Endothelial cell (in vitro differentiated cells): ENCODE measurements around the gene PRSS48. TPM values are rescaled to one million over a fixed set of nuclear protein-coding genes. Genes with fewer than 3 reads are reported as not detected.

Experiments
- DNase-seq: peaks from one replicate; pipeline ENCODE4 v3.0.0; 2021; ENCODE audit warnings: low spot score
- H3K27ac Mint-ChIP-seq: one replicate; pipeline ENCODE4 v1.8.0; 2021; ENCODE audit warnings: mixed read lengths, inconsistent platforms; ENCODE audit not compliant: unreplicated experiment
- H3K27me3 Mint-ChIP-seq: one replicate; pipeline ENCODE4 v1.8.0; 2021; ENCODE audit warnings: mild to moderate bottlenecking, moderate library complexity, mixed read lengths, inconsistent platforms; ENCODE audit not compliant: unreplicated experiment
- H3K36me3 Mint-ChIP-seq: one replicate; pipeline ENCODE4 v1.8.0; 2021; ENCODE audit warnings: mild to moderate bottlenecking, low read depth, mixed read lengths, inconsistent platforms; ENCODE audit not compliant: unreplicated experiment
- H3K4me1 Mint-ChIP-seq: one replicate; pipeline ENCODE4 v1.8.0; 2021; ENCODE audit warnings: mild to moderate bottlenecking, mixed read lengths, inconsistent platforms; ENCODE audit not compliant: unreplicated experiment
- H3K4me3 Mint-ChIP-seq: one replicate; pipeline ENCODE4 v1.8.0; 2021; ENCODE audit warnings: mild to moderate bottlenecking, mixed read lengths, inconsistent platforms; ENCODE audit not compliant: unreplicated experiment
- H3K9me3 Mint-ChIP-seq: one replicate; pipeline ENCODE4 v1.8.0; 2021; ENCODE audit warnings: mixed read lengths, inconsistent platforms; ENCODE audit not compliant: unreplicated experiment
- CTCF ChIP-seq: fragments of 200-600 bp; sonication (generic); IDR thresholded peaks from one replicate; pipeline ENCODE4 v1.5.0; 2021; ENCODE audit warnings: antibody characterized with exemption; ENCODE audit not compliant: unreplicated experiment
- total RNA-seq: library from RNA; stranded (reverse); fragmentation: NEBNext Ultra II Directional; extraction: Animal tissue kit (Norgen Biotek cat#: 25700); gene quantifications from one replicate; pipeline ENCODE4 v1.2.1, GENCODE V29; 2021; ENCODE audit not compliant: unreplicated experiment

The PRSS48 gene
- total RNA-seq, 1 donor from 2014 or later = not detected

GRCh38 chr4:151314010-151314355 is 37.0 kb downstream of the PRSS48 start:
- no peak for DNase-seq
- H3K4me3 Mint-ChIP-seq = no peak overlapping the region
- no peak overlapping the region for H3K27ac Mint-ChIP-seq

GRCh38 chr4:151314479-151314878 is 37.5 kb downstream of the PRSS48 start:
- Mint-ChIP-seq H3K27ac (no peak overlapping the region), H3K36me3 (peaks cover 3% of the 10 kb centered on the region), H3K4me1 (peaks cover 34% of the 10 kb centered on the region), H3K27me3 (no peaks in the 10 kb centered on the region), H3K4me3 (no peak overlapping the region), H3K9me3 (no peaks in the 10 kb centered on the region)
- no peak for DNase-seq
- TF ChIP-seq CTCF = no peak

More at GRCh38 chr4:151314010-151314355, 37.0 kb downstream of the PRSS48 start:
- no peaks in the 10 kb centered on the region for H3K9me3 Mint-ChIP-seq
- TF ChIP-seq CTCF = no peak
- peaks cover 34% of the 10 kb centered on the region for H3K4me1 Mint-ChIP-seq
- no peaks in the 10 kb centered on the region for H3K27me3 Mint-ChIP-seq
- peaks cover 4% of the 10 kb centered on the region for H3K36me3 Mint-ChIP-seq

DNA sequence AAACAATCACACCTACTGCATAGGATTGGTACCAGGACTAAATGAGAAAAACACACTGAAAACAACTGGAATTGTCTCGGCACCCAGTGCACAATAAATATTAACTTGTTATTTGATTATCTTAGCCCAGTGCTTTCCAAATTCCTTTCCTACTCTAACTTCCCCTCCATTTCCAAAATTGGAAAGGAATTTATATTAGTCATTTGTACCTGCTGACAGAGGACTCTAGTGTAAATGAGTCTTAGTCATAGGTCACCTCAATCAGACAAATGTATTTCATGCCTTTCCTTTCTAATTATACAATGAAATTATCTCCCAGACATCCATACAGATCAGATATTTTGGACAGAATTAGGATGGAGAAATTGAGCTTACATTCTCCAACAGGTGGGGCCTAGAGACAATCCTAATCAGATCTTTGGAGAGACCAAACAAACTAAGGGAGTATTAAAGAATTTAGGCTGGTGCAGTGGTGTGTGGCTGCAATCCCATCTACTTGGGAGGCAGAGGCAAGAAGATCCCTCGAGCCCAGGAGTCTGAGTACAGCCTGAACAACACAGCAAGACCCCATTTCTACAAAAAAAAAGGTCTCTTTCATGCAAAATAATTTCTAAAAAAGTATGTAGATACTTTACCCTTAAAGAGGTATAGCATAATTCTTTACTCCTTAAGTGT is 38.4 kb downstream of the PRSS48 start:
- Mint-ChIP-seq H3K4me3 (no peak overlapping the region), H3K36me3 (peaks cover 3% of the 10 kb centered on the region), H3K9me3 (no peaks in the 10 kb centered on the region), H3K27me3 (no peaks in the 10 kb centered on the region), H3K27ac (no peak overlapping the region), H3K4me1 (peaks cover 34% of the 10 kb centered on the region)
- TF ChIP-seq CTCF = no peak
- DNase-seq = no peak

- H3K27ac Mint-ChIP-seq = no peak overlapping the region
- no peak for DNase-seq
- no peaks in the 10 kb centered on the region for H3K27me3 Mint-ChIP-seq
- H3K4me1 Mint-ChIP-seq = peaks cover 40% of the 10 kb centered on the region
- peaks cover 3% of the 10 kb centered on the region for H3K36me3 Mint-ChIP-seq
- no peaks in the 10 kb centered on the region for H3K9me3 Mint-ChIP-seq
- no peak for TF ChIP-seq CTCF
- no peak overlapping the region for H3K4me3 Mint-ChIP-seq
These were observed 39.7 kb downstream of the PRSS48 start for GRCh38 chr4:151316645-151317044.

DNA sequence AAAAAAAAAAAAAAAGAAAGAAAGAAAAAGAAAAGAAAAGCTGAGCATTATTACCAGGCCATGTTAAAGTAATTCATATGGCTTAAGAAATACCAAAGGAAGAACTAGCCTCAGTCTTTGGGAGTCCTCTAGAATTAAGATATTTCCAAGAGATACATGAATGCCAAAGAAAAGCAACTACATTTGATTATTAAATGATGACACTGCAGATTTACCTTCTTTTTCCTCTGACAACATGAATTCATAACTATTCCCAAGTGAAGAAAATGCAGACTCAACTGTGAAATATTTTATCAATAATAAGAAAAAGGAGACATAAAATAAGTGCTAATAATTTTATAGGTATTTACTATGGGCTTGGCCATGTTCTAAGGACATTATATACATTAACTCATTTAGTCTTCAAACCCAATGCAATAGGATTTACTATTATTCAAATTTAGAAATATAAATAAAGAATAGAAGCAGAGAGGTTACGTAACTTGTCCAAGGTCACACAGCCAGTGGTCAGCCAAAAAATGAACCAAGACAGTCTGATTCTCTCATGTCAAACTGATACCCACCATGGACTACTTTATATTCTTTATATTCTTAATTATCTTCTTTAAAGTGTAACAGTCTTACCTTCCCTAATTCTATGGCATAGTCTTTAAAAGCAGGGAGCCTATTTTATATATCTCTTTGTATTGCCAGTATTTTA is 41.5 kb downstream of the PRSS48 start:
- peaks cover 51% of the 10 kb centered on the region for H3K4me1 Mint-ChIP-seq
- H3K27ac Mint-ChIP-seq = no peak overlapping the region
- no peaks in the 10 kb centered on the region for H3K36me3 Mint-ChIP-seq
- TF ChIP-seq CTCF = no peak
- H3K4me3 Mint-ChIP-seq = no peak overlapping the region
- no peak for DNase-seq
- no peaks in the 10 kb centered on the region for H3K27me3 Mint-ChIP-seq
- no peaks in the 10 kb centered on the region for H3K9me3 Mint-ChIP-seq
